GM12878 (cell line): Measurements from ENCODE around the gene MYO3B.

Experiments used
- CHD2 ChIP-seq: IDR thresholded peaks from 2 replicates; pipeline ENCODE4 v1.6.1; 2011; ENCODE audit warnings: low read depth, low read length, improper control_type of control experiment, borderline replicate concordance
- EGR1 ChIP-seq, 2 experiments: IDR thresholded peaks; 1 replicate in 1 of 2; 2 replicates in 1 of 2; pipeline ENCODE4 v1.6.1; 2011 to 2012; ENCODE audit warnings: low read depth in 2 of 2, low read length in 2 of 2, borderline replicate concordance in 1 of 2, mild to moderate bottlenecking in 1 of 2, moderate library complexity in 1 of 2
- ESRRA ChIP-seq: IDR thresholded peaks from 2 replicates; pipeline ENCODE4 v1.6.1; 2012; ENCODE audit warnings: mild to moderate bottlenecking, low read length, improper control_type of control experiment
- EZH2 ChIP-seq: IDR thresholded peaks from 2 replicates; pipeline ENCODE4 v1.6.1; 2012; ENCODE audit warnings: low read depth, mild to moderate bottlenecking, control low read depth, inconsistent platforms, low read length, borderline replicate concordance; ENCODE audit not compliant: control insufficient read depth
- POLR2A ChIP-seq: IDR thresholded peaks from 2 replicates; pipeline ENCODE4 v1.6.1; 2011; ENCODE audit warnings: low read depth, mild to moderate bottlenecking, low read length
- RAD21 ChIP-seq: IDR thresholded peaks from 2 replicates; pipeline ENCODE4 v1.6.1; 2011; ENCODE audit warnings: mild to moderate bottlenecking, low read depth, low read length, moderate library complexity; ENCODE audit not compliant: insufficient read depth
- RBBP5 ChIP-seq: fragments of 200-600 bp; sonication (generic); conservative IDR thresholded peaks from 2 replicates; pipeline ENCODE4 v1.6.1; 2016
- SMC3 ChIP-seq: IDR thresholded peaks from 2 replicates; pipeline ENCODE4 v1.6.1; 2011; ENCODE audit warnings: low read length, improper control_type of control experiment, borderline replicate concordance
- ZNF217 ChIP-seq: fragments of 450-650 bp; IDR thresholded peaks from 2 replicates; pipeline ENCODE4 v1.6.1; 2017; ENCODE audit warnings: antibody characterized with exemption, mild to moderate bottlenecking
- ZNF384 ChIP-seq: IDR thresholded peaks from 2 replicates; pipeline ENCODE4 v1.6.1; 2012; ENCODE audit warnings: low read depth, mild to moderate bottlenecking, low read length, improper control_type of control experiment, borderline replicate concordance
- TF ChIP-seq, protein P1 (sequence below), 3 experiments: IDR thresholded peaks in 2 of 3; conservative IDR thresholded peaks in 1 of 3; 2 replicates each; pipeline ENCODE4 v1.5.1; 2011; ENCODE audit warnings: low read depth in 3 of 3, low read length in 3 of 3, mild to moderate bottlenecking in 3 of 3, control low read depth in 2 of 3, moderate library complexity in 2 of 3, inconsistent platforms in 1 of 3, mixed read lengths in 1 of 3; ENCODE audit not compliant: control insufficient read depth in 2 of 3, insufficient read depth in 1 of 3; ENCODE audit errors: extremely low read depth in 1 of 3

- TF ChIP-seq, protein P1, sequence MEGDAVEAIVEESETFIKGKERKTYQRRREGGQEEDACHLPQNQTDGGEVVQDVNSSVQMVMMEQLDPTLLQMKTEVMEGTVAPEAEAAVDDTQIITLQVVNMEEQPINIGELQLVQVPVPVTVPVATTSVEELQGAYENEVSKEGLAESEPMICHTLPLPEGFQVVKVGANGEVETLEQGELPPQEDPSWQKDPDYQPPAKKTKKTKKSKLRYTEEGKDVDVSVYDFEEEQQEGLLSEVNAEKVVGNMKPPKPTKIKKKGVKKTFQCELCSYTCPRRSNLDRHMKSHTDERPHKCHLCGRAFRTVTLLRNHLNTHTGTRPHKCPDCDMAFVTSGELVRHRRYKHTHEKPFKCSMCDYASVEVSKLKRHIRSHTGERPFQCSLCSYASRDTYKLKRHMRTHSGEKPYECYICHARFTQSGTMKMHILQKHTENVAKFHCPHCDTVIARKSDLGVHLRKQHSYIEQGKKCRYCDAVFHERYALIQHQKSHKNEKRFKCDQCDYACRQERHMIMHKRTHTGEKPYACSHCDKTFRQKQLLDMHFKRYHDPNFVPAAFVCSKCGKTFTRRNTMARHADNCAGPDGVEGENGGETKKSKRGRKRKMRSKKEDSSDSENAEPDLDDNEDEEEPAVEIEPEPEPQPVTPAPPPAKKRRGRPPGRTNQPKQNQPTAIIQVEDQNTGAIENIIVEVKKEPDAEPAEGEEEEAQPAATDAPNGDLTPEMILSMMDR (IDR thresholded peaks at IDR 0.05 in 2 of 3, conservative IDR thresholded peaks at IDR 0.05 in 1 of 3; ENCODE audit: control insufficient read depth in 2 of 3, extremely low read depth in 1 of 3, insufficient read depth in 1 of 3, low read depth in 3 of 3, low read length in 3 of 3): no peak
- TF ChIP-seq RAD21: no peak
- no peak for TF ChIP-seq EZH2
- no peak for TF ChIP-seq SMC3
- TF ChIP-seq POLR2A: no peak
- no peak for TF ChIP-seq ESRRA
- TF ChIP-seq ZNF217: no peak
- TF ChIP-seq ZNF384: no peak
- no peak for TF ChIP-seq EGR1 (IDR thresholded peaks at IDR 0.05; ENCODE audit: borderline replicate concordance in 1 of 2, low read depth in 2 of 2, low read length in 2 of 2)
- TF ChIP-seq CHD2: no peak
- no peak for TF ChIP-seq RBBP5
Measured at GRCh38 chr2:170703776-170704476, 526.0 kb downstream of the MYO3B start.
